HK-2 (cell line): ENCODE data around the gene RHOF.
"Not testable (repeated sequence)": the region's sequence is repeated elsewhere in the genome, so short reads cannot be mapped to it uniquely, and the experiment has no call there.

Experiments
- DNase-seq: peaks from one replicate; pipeline ENCODE4 v3.0.0-alpha.2; 2018; ENCODE audit not compliant: unreplicated experiment

Gene RHOF

GRCh38 chr12:121775501-121775900 is 18.0 kb downstream of the RHOF start:
- DNase-seq: no peak

DNA sequence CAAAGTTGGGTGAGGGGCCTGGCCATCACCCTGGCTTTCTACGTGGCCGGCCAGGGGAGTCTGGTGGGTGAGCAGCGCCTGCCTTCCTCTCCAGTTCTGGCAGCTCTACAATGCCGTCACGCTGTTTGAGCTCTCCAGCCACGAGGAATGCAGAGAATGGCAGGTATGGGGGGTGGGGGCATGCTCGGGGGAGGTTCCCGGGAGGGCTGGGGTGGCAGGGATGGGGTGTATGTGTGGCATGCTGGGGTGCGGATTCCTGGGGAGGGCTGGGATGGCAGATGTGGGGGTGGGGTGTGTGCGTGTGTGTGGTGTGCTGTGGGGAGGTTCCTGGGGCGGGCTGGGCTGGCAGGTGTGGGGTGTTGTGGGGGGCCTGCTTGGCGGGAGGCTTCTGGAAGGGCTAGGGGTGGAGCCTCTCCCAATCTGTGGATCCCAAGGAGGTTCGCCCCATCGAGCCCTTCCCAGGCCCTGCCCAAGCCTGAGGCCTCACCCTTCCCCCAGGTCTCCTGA is 18.5 kb downstream of the RHOF start:
- peak; percentile 81 for DNase-seq

- DNase-seq: peak; percentile 80
Measured at GRCh38 chr12:121773011-121773777, 20.3 kb downstream of the RHOF start.

- no peak for DNase-seq
Measured at GRCh38 chr12:121770813-121771625, 22.5 kb downstream of the RHOF start.

- DNase-seq: no peak
Measured at GRCh38 chr12:121770388-121770787, 23.1 kb downstream of the RHOF start.

DNA sequence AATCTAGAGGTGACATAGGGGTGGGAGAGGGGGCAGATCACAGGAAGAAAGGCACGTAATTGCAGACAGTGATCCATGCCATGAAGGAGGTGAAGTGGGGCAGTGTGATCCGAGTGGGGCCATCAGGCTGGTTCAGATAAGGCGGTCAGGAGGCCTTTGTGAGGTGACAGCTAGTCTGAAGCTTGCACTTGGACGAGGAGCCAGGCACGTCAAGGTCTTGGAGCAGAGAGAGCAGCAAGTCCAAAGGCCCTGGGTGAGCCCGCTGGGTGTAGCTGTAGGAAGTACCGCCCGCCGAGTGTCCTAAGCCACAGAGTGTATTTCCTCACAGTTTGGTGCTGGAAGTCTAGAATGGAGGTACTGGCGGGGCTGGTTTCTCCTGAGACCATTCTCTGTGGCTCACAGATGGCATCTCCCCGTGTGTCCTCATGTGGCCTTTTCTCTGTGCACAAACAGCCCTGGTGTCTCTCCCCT is 23.6 kb downstream of the RHOF start:
- DNase-seq: no peak

DNA sequence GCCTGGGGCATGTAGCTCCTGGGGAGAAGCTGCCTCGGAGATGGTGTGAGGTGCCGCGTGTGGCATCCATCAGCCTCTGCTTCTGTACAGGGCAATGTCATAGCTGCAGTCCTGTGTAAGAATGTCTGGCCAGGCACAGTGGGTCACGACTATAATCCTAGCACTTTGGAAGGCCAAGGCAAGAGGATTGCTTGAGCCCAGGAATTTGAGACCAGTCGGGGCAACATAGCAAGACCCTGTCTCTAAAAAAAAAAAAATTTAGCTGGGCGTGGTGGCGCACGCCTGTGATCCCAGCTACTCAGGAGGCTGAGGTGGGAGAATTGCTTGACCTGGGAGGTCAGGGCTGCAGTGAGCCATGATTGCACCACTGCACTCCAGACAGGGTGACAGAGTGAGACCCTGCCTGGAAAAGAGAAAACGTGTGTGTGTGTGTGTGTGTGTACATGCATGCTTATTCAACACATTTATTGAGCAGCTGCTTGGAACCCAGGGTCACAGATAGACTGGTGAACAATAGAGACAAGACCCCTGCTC is 24.1 kb downstream of the RHOF start:
- DNase-seq: no peak

- no peak for DNase-seq
Measured at GRCh38 chr12:121767525-121768016, 25.9 kb downstream of the RHOF start.

- no peak for DNase-seq
Measured at GRCh38 chr12:121766290-121767039, 27.0 kb downstream of the RHOF start.

DNA sequence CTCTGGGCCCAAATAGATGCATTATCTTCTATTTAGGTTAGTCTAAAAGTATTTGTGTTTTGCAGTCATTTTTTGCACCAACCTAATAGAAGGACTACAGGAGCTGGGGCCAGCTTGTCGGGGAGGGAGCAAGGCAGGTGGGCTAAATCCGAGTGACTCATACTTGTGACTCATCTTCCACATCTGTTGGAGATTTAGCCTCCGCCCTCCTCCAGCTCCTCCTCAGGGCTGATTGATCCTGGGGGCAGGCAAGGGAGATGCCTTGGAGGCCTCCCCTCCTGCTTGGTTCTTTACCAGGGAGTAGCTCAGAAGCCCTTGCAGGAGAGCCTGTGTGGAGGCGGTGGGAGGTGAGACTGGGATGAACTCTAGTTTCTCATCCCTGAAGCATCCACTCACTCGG is 27.9 kb downstream of the RHOF start:
- no peak for DNase-seq

DNA sequence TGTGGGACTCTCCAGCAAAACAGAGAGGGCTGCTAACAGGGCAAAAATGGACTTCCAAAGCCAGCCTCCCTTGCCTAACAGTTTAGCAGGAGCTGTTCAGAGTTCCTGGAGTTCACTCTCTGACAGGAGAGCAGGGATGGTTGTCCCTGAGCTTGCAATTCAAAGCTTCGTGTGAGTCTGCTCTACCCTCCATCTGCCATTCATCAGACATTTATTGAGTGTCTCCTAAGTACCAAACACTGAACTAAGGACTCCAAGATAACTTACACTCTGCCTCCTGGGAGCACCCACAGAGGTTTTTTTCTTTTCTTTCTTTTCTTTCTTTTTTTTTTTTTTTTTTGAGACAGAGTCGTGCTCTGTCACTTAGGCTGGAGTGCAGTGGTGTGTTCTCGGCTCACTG is 28.7 kb downstream of the RHOF start:
- DNase-seq: no peak

- no peak for DNase-seq
Measured at GRCh38 chr12:121762269-121762668, 31.2 kb downstream of the RHOF start.

- not testable (repeated sequence) for DNase-seq
Measured at GRCh38 chr12:121758536-121758935, 35.0 kb downstream of the RHOF start.

GRCh38 chr12:121755591-121755990 is 37.9 kb downstream of the RHOF start:
- no peak for DNase-seq

DNA sequence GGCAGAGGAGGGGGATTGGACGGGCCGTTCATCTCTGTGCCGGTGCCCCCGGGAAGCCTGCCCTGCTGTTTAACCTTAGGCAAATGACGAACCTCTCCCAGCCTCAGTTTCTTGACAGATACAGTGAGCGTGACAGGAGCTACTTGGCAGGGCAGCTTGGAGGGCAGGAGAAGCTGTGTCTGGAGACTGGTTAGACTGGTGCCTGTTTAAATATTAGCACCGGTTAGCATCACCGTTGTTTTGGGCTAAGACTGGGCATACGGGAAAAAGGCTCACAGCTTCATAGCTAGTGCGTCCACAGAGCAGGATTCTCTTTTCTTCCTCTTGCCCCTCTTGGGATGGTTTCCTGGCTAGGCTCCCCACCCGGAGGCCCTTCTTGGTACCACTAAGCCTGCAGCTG is 38.7 kb downstream of the RHOF start:
- no peak for DNase-seq

- no peak for DNase-seq
Measured at GRCh38 chr12:121753844-121754264, 39.6 kb downstream of the RHOF start.

- no peak for DNase-seq
Measured at GRCh38 chr12:121751749-121752351, 41.6 kb downstream of the RHOF start.

GRCh38 chr12:121751034-121751433 is 42.5 kb downstream of the RHOF start:
- DNase-seq: no peak

DNA sequence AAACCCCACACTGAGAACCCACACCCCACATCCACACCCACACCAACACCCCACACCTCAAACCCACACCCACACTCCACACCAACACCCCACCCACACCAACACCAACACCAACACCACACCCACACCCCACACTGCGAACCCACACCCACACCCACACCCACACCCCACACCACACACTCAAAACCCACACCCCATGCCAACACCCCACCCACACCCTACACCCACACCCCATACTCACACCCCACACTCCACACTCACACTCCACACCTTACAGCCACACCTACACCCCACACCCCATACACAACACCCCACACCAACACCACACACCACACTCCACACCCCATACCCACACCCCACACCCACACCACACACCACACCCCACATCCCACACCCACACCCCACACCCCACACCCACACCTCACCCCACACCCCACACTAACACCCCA is 43.0 kb downstream of the RHOF start:
- no peak for DNase-seq

DNA sequence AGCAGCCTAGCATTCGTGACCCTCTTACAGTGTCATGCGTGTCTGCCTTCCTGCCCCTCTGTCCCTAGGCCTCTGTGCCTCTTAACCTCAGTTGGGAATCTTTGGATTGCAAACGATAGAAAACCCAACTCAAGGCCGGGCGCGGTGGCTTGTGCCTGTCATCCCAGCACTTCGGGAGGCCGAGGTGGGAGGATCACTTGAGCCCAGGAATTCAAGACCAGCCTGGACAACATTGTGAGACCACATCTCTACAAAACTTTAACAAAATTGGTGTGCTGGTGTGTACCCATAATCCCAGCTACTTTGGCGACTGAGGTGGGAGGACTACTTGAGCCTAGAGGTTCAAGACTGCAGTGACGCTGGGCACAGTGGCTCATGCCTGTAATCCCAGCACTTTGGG is 44.2 kb downstream of the RHOF start:
- no peak for DNase-seq
